GM12878 (cell line): ENCODE measurements around the gene PHACTR1. TPM values are rescaled to one million over a fixed set of nuclear protein-coding genes. Genes with fewer than 3 reads are reported as not detected.

Experiments used
- BHLHE40 ChIP-seq, 2 experiments: fragments of 450-650 bp in 1 of 2; IDR thresholded peaks; 2 replicates each; pipeline ENCODE4 v1.6.1; 2011 to 2017; ENCODE audit warnings: low read depth in 2 of 2, borderline replicate concordance in 1 of 2, improper control_type of control experiment in 1 of 2, low read length in 1 of 2, mild to moderate bottlenecking in 1 of 2
- BRCA1 ChIP-seq: IDR thresholded peaks from 2 replicates; pipeline ENCODE4 v1.6.1; 2011; ENCODE audit warnings: low read depth, low read length, improper control_type of control experiment
- CBX5 ChIP-seq: sonication (generic); IDR thresholded peaks from 2 replicates; pipeline ENCODE4 v1.6.1; 2016; ENCODE audit warnings: low read depth, moderate library complexity, mild to moderate bottlenecking, inconsistent platforms
- CREM ChIP-seq: IDR thresholded peaks from 2 replicates; pipeline ENCODE4 v1.6.1; 2014; ENCODE audit warnings: antibody characterized with exemption, low read depth
- IKZF1 ChIP-seq: fragments of 450-650 bp; conservative IDR thresholded peaks from 2 replicates; pipeline ENCODE4 v1.6.1; 2017; ENCODE audit warnings: antibody characterized with exemption, mild to moderate bottlenecking
- IRF3 ChIP-seq: fragments of 450-650 bp; IDR thresholded peaks from 2 replicates; pipeline ENCODE4 v1.6.1; 2014; ENCODE audit warnings: mild to moderate bottlenecking
- IRF4 ChIP-seq: IDR thresholded peaks from 2 replicates; pipeline ENCODE4 v1.6.1; 2011; ENCODE audit warnings: low read depth, low read length
- NR2F1 ChIP-seq: fragments of 450-650 bp; conservative IDR thresholded peaks from 2 replicates; pipeline ENCODE4 v1.6.1; 2017; ENCODE audit warnings: mild to moderate bottlenecking
- PBX3 ChIP-seq: IDR thresholded peaks from 2 replicates; pipeline ENCODE4 v1.6.1; 2011; ENCODE audit warnings: mild to moderate bottlenecking, low read depth, low read length, moderate library complexity; ENCODE audit not compliant: insufficient replicate concordance
- SP1 ChIP-seq: IDR thresholded peaks from one replicate; pipeline ENCODE4 v1.6.1; 2011; ENCODE audit warnings: low read depth, low read length
- USF1 ChIP-seq: IDR thresholded peaks from 2 replicates; pipeline ENCODE4 v1.6.1; 2011; ENCODE audit warnings: borderline replicate concordance, low read depth, mild to moderate bottlenecking, moderate library complexity, mixed read lengths, low read length; ENCODE audit not compliant: insufficient read depth; ENCODE audit errors: extremely low read length
- ZNF217 ChIP-seq: fragments of 450-650 bp; IDR thresholded peaks from 2 replicates; pipeline ENCODE4 v1.6.1; 2017; ENCODE audit warnings: antibody characterized with exemption, mild to moderate bottlenecking
- ZNF687 ChIP-seq: fragments of 450-650 bp; IDR thresholded peaks from 2 replicates; pipeline ENCODE4 v1.6.1; 2017; ENCODE audit warnings: mild to moderate bottlenecking, moderate library complexity
- polyA plus RNA-seq, 11 experiments: library from polyadenylated mRNA; depleted of rRNA in 4 of 11; unstranded in 6 of 11; stranded (reverse) in 5 of 11; fragments of >200 nt; fragmentation: Nextera tagmentation in 4 of 11; fragmentation: Illumina TruSeq in 1 of 11; extraction: Ambion mirVana in 4 of 11; extraction: Trizol in 1 of 11; gene quantifications; 1 replicate in 1 of 11; 2 replicates in 10 of 11; pipeline versions ENCODE4 v1.2.1 to v1.2.3, GENCODE V29; 2011 to 2016; ENCODE audit warnings: inconsistent platforms in 2 of 11, missing spikeins in 2 of 11, low read depth in 1 of 11
- total RNA-seq, 4 experiments: library from RNA; depleted of rRNA in 3 of 4; stranded (reverse); fragments of >200 nt in 3 of 4; fragmentation: Illumina TruSeq in 1 of 4; extraction: Trizol in 1 of 4; gene quantifications; 2 replicates each; pipeline versions ENCODE4 v1.2.1 to v1.2.3, GENCODE V29; 2013 to 2021
- TF ChIP-seq, protein P1 (sequence below): fragments of 450-650 bp; IDR thresholded peaks from 2 replicates; pipeline ENCODE4 v1.6.1; 2017; ENCODE audit warnings: antibody characterized with exemption, mild to moderate bottlenecking, moderate library complexity
- TF ChIP-seq, protein P2 (sequence below), 3 experiments: IDR thresholded peaks in 2 of 3; conservative IDR thresholded peaks in 1 of 3; 2 replicates each; pipeline ENCODE4 v1.5.1; 2011; ENCODE audit warnings: low read depth in 3 of 3, low read length in 3 of 3, mild to moderate bottlenecking in 3 of 3, control low read depth in 2 of 3, moderate library complexity in 2 of 3, inconsistent platforms in 1 of 3, mixed read lengths in 1 of 3; ENCODE audit not compliant: control insufficient read depth in 2 of 3, insufficient read depth in 1 of 3; ENCODE audit errors: extremely low read depth in 1 of 3

The PHACTR1 gene
- total and polyA plus RNA-seq, 10 of the 15 experiments (the other 5 are each of a cell fraction or from before 2014, with no cell fraction given) = 34.2 to 94.6 (median 62.3) TPM

- TF ChIP-seq, protein P1, sequence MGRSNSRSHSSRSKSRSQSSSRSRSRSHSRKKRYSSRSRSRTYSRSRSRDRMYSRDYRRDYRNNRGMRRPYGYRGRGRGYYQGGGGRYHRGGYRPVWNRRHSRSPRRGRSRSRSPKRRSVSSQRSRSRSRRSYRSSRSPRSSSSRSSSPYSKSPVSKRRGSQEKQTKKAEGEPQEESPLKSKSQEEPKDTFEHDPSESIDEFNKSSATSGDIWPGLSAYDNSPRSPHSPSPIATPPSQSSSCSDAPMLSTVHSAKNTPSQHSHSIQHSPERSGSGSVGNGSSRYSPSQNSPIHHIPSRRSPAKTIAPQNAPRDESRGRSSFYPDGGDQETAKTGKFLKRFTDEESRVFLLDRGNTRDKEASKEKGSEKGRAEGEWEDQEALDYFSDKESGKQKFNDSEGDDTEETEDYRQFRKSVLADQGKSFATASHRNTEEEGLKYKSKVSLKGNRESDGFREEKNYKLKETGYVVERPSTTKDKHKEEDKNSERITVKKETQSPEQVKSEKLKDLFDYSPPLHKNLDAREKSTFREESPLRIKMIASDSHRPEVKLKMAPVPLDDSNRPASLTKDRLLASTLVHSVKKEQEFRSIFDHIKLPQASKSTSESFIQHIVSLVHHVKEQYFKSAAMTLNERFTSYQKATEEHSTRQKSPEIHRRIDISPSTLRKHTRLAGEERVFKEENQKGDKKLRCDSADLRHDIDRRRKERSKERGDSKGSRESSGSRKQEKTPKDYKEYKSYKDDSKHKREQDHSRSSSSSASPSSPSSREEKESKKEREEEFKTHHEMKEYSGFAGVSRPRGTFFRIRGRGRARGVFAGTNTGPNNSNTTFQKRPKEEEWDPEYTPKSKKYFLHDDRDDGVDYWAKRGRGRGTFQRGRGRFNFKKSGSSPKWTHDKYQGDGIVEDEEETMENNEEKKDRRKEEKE = no peak
- TF ChIP-seq ZNF217 = peak; percentile 53; the same call in 1 of the 2 replicates
- TF ChIP-seq, protein P2, sequence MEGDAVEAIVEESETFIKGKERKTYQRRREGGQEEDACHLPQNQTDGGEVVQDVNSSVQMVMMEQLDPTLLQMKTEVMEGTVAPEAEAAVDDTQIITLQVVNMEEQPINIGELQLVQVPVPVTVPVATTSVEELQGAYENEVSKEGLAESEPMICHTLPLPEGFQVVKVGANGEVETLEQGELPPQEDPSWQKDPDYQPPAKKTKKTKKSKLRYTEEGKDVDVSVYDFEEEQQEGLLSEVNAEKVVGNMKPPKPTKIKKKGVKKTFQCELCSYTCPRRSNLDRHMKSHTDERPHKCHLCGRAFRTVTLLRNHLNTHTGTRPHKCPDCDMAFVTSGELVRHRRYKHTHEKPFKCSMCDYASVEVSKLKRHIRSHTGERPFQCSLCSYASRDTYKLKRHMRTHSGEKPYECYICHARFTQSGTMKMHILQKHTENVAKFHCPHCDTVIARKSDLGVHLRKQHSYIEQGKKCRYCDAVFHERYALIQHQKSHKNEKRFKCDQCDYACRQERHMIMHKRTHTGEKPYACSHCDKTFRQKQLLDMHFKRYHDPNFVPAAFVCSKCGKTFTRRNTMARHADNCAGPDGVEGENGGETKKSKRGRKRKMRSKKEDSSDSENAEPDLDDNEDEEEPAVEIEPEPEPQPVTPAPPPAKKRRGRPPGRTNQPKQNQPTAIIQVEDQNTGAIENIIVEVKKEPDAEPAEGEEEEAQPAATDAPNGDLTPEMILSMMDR (IDR thresholded peaks at IDR 0.05 in 2 of 3, conservative IDR thresholded peaks at IDR 0.05 in 1 of 3; ENCODE audit: control insufficient read depth in 2 of 3, extremely low read depth in 1 of 3, insufficient read depth in 1 of 3, low read depth in 3 of 3, low read length in 3 of 3) = 0 out of 6 replicates have a peak, but pooled peaks of 1 of the 3 experiments have one; percentile 1
- TF ChIP-seq ZNF687 = peak; percentile 81
- peak; percentile 90 for TF ChIP-seq IKZF1
- peak; percentile 19; the same call in 1 of the 2 replicates for TF ChIP-seq IRF3
- TF ChIP-seq PBX3 = peak; percentile 8
- TF ChIP-seq BRCA1 = no peak
- TF ChIP-seq NR2F1 = 0 out of 2 replicates have a peak, but pooled peaks have one; percentile 34
- TF ChIP-seq IRF4 = 0 out of 2 replicates have a peak, but pooled peaks have one; percentile 22
- TF ChIP-seq SP1 = peak; percentile 16
- no peak for TF ChIP-seq USF1
- peak; percentile 18 to 49; a peak in 2 of 4 replicates for TF ChIP-seq BHLHE40 (IDR thresholded peaks at IDR 0.05; ENCODE audit: borderline replicate concordance in 1 of 2, low read depth in 2 of 2, low read length in 1 of 2)
- peak; percentile 77 for TF ChIP-seq CREM
- 0 out of 2 replicates have a peak, but pooled peaks have one; percentile 38 for TF ChIP-seq CBX5
These were observed 611.7 kb downstream of the PHACTR1 start, which contains the start of gene TBC1D7 (continued) for GRCh38 chr6:13328076-13328874.
